IMR-90 (cell line): ENCODE results near the gene PAQR7. TPM values are rescaled to one million over a fixed set of nuclear protein-coding genes. Genes with fewer than 3 reads are reported as not detected.

Source experiments
- ATAC-seq: fragments of 200-7000 bp; cut with Tn5 transposase; 2 replicates; pipeline ENCODE4 v1.9.1; 2020; ENCODE audit warnings: low read depth, mild to moderate bottlenecking, moderate library complexity
- BruUV-seq: library from RNA; stranded (reverse); fragments of 400-500 nt; replicated peaks from 2 replicates; lab custom pipeline; 2021; lab: Mats Ljungman, UMichigan
- CTCF ChIA-PET: fragments of 300-600 bp; formaldehyde crosslinking; extraction: SDS; loops from one replicate; lab custom pipeline; 2021; ENCODE audit warnings: antibody characterized with exemption; lab: Yijun Ruan, JAX
- POLR2A ChIA-PET: fragments of 300-600 bp; sonication (Branson Sonifier 250); formaldehyde crosslinking; loops from one replicate; lab custom pipeline; 2022; ENCODE audit warnings: antibody characterized with exemption; ENCODE audit not compliant: unreplicated experiment; lab: Charles Lee
- DNase-seq: peaks from one replicate; pipeline ENCODE4 v3.0.0; 2013
- H2AFZ ChIP-seq: replicated peaks from 2 replicates; pipeline ENCODE3; 2013; ENCODE audit warnings: low read length, mild to moderate bottlenecking; ENCODE audit not compliant: poor library complexity
- H2AK5ac ChIP-seq: 2 replicates; pipeline ENCODE4 v1.6.1; 2013; ENCODE audit warnings: low read depth, low read length, inconsistent platforms
- H2AK9ac ChIP-seq: replicated peaks from 2 replicates; pipeline ENCODE3; 2013; ENCODE audit warnings: mild to moderate bottlenecking, low read depth, low read length, moderate library complexity; ENCODE audit not compliant: poor library complexity
- H2BK120ac ChIP-seq: 2 replicates; pipeline ENCODE4 v1.6.1; 2013; ENCODE audit warnings: low read depth, low read length, inconsistent platforms
- H2BK15ac ChIP-seq: 3 replicates; pipeline ENCODE4 v1.6.1; 2013; ENCODE audit warnings: low read depth, low read length, inconsistent platforms
- H2BK20ac ChIP-seq: 2 replicates; pipeline ENCODE4 v1.6.1; 2013; ENCODE audit warnings: low read depth, mild to moderate bottlenecking, inconsistent platforms, low read length, moderate library complexity
- H2BK5ac ChIP-seq: 2 replicates; pipeline ENCODE4 v1.6.1; 2013; ENCODE audit warnings: mild to moderate bottlenecking, low read depth, low read length, inconsistent platforms; ENCODE audit not compliant: poor library complexity, severe bottlenecking
- H3K14ac ChIP-seq: replicated peaks from 2 replicates; pipeline ENCODE4 v1.6.1; 2013; ENCODE audit warnings: low read depth, low read length, inconsistent platforms
- H3K18ac ChIP-seq: 2 replicates; pipeline ENCODE4 v1.6.1; 2013; ENCODE audit warnings: low read depth, low read length, control low read depth
- H3K23ac ChIP-seq: 2 replicates; pipeline ENCODE4 v1.6.1; 2013; ENCODE audit warnings: low read depth, low read length, inconsistent platforms
- H3K27ac ChIP-seq: 2 replicates; pipeline ENCODE4 v1.5.1; 2013; ENCODE audit warnings: mild to moderate bottlenecking, control low read depth, low read length; ENCODE audit not compliant: insufficient read depth
- H3K27me3 ChIP-seq: 2 replicates; pipeline ENCODE4 v1.6.1; 2013; ENCODE audit warnings: low read length; ENCODE audit not compliant: control insufficient read depth, insufficient read depth
- H3K36me3 ChIP-seq: 2 replicates; pipeline ENCODE4 v1.6.1; 2013; ENCODE audit warnings: low read length, mixed read lengths; ENCODE audit not compliant: control insufficient read depth, insufficient read depth
- H3K4ac ChIP-seq: 2 replicates; pipeline ENCODE4 v1.6.1; 2013; ENCODE audit warnings: low read depth, low read length, inconsistent platforms
- H3K4me1 ChIP-seq: 2 replicates; pipeline ENCODE4 v1.6.1; 2013; ENCODE audit warnings: low read length, mixed read lengths; ENCODE audit not compliant: control insufficient read depth, insufficient read depth
- H3K4me2 ChIP-seq: 2 replicates; pipeline ENCODE4 v1.6.1; 2013; ENCODE audit warnings: low read depth, mild to moderate bottlenecking, control low read depth, low read length, moderate library complexity
- H3K4me3 ChIP-seq: 2 replicates; pipeline ENCODE4 v1.5.1; 2013; ENCODE audit warnings: low read depth, mild to moderate bottlenecking, control low read depth, low read length, moderate library complexity; ENCODE audit not compliant: insufficient read depth
- H3K56ac ChIP-seq: 2 replicates; pipeline ENCODE4 v1.6.1; 2013; ENCODE audit warnings: low read length, inconsistent platforms; ENCODE audit not compliant: insufficient read depth; ENCODE audit errors: extremely low read depth
- H3K79me1 ChIP-seq, 2 experiments: 2 replicates each; pipeline ENCODE4 v1.6.1; 2013; ENCODE audit warnings: low read length in 2 of 2, inconsistent platforms in 1 of 2, low read depth in 1 of 2
- H3K9ac ChIP-seq: 2 replicates; pipeline ENCODE4 v1.6.1; 2013; ENCODE audit warnings: low read depth, low read length, control low read depth
- H3K9me1 ChIP-seq: 2 replicates; pipeline ENCODE4 v1.6.1; 2013; ENCODE audit warnings: low read length, inconsistent platforms; ENCODE audit not compliant: insufficient read depth
- H3K9me3 ChIP-seq: 2 replicates; pipeline ENCODE4 v1.6.1; 2013; ENCODE audit warnings: low read length; ENCODE audit not compliant: control insufficient read depth, insufficient read depth
- H4K20me1 ChIP-seq: 2 replicates; pipeline ENCODE4 v1.6.1; 2013; ENCODE audit warnings: low read length, inconsistent platforms; ENCODE audit not compliant: insufficient read depth
- H4K5ac ChIP-seq: 2 replicates; pipeline ENCODE4 v1.6.1; 2013; ENCODE audit warnings: mild to moderate bottlenecking, low read depth, low read length, control low read depth
- H4K8ac ChIP-seq, 2 experiments: 2 replicates each; pipeline ENCODE4 v1.6.1; 2013; ENCODE audit warnings: low read depth in 2 of 2, low read length in 2 of 2, control low read depth in 1 of 2, inconsistent platforms in 1 of 2
- H4K91ac ChIP-seq: 2 replicates; pipeline ENCODE4 v1.6.1; 2013; ENCODE audit warnings: low read depth, low read length, inconsistent platforms; ENCODE audit not compliant: insufficient read depth
- BHLHE40 ChIP-seq: fragments of 150-350 bp; IDR thresholded peaks from 2 replicates; pipeline ENCODE4 v1.6.1; 2016; ENCODE audit warnings: mild to moderate bottlenecking, low read depth, low read length
- CEBPB ChIP-seq: IDR thresholded peaks from 2 replicates; pipeline ENCODE4 v1.6.1; 2012; ENCODE audit warnings: low read depth, low read length, improper control_type of control experiment
- CHD1 ChIP-seq: IDR thresholded peaks from 2 replicates; pipeline ENCODE4 v1.6.1; 2012; ENCODE audit warnings: low read depth, low read length, improper control_type of control experiment
- CTCF ChIP-seq: conservative IDR thresholded peaks from 2 replicates; pipeline ENCODE4 v1.5.1; 2012; ENCODE audit warnings: mild to moderate bottlenecking, low read depth, low read length, improper control_type of control experiment
- FOS ChIP-seq: fragments of 150-350 bp; IDR thresholded peaks from 2 replicates; pipeline ENCODE4 v1.6.1; 2016; ENCODE audit warnings: low read depth, low read length
- MAFK ChIP-seq: IDR thresholded peaks from 2 replicates; pipeline ENCODE4 v1.6.1; 2012; ENCODE audit warnings: low read depth, low read length, improper control_type of control experiment
- MAZ ChIP-seq: IDR thresholded peaks from 2 replicates; pipeline ENCODE4 v1.6.1; 2012; ENCODE audit warnings: low read depth, mild to moderate bottlenecking, low read length, improper control_type of control experiment, moderate library complexity, borderline replicate concordance
- MXI1 ChIP-seq: IDR thresholded peaks from 2 replicates; pipeline ENCODE4 v1.6.1; 2012; ENCODE audit warnings: low read depth, mild to moderate bottlenecking, low read length, moderate library complexity, borderline replicate concordance
- NFE2L2 ChIP-seq: fragments of 150-350 bp; IDR thresholded peaks from 2 replicates; pipeline ENCODE4 v1.6.1; 2016; ENCODE audit warnings: low read depth, mild to moderate bottlenecking, low read length
- POLR2A ChIP-seq: IDR thresholded peaks from 2 replicates; pipeline ENCODE4 v1.6.1; 2012; ENCODE audit warnings: mild to moderate bottlenecking, low read depth, low read length
- RAD21 ChIP-seq: IDR thresholded peaks from 2 replicates; pipeline ENCODE4 v1.6.1; 2012; ENCODE audit warnings: low read length, improper control_type of control experiment
- RCOR1 ChIP-seq: IDR thresholded peaks from 2 replicates; pipeline ENCODE4 v1.6.1; 2012; ENCODE audit warnings: mild to moderate bottlenecking, low read length, improper control_type of control experiment; ENCODE audit not compliant: insufficient replicate concordance
- RFX5 ChIP-seq: IDR thresholded peaks from 2 replicates; pipeline ENCODE4 v1.8.0; 2012; ENCODE audit warnings: low read depth, mild to moderate bottlenecking, low read length, moderate library complexity
- SMC3 ChIP-seq: fragments of 150-350 bp; IDR thresholded peaks from 2 replicates; pipeline ENCODE4 v1.6.1; 2016; ENCODE audit warnings: low read depth, mild to moderate bottlenecking, antibody characterized with exemption, low read length, moderate library complexity
- WGBS, 2 experiments: methylation state at CpG; one replicate each; pipeline versions ENCODE4 v1.1.5 to v1.1.7; 2013; ENCODE audit warnings: missing lambda C conversion rate in 2 of 2; ENCODE audit not compliant: insufficient read length in 1 of 2; ENCODE audit errors: extremely low coverage in 2 of 2; 5-methylcytosine and 5-hydroxymethylcytosine counted together
- dilution Hi-C: fragments of 300-500 bp; cut with HindIII; formaldehyde crosslinking; loops from one replicate; pipeline ENCODE4 v1.14.3; 2018; ENCODE audit warnings: low sequenced_read_pairs; ENCODE audit not compliant: unreplicated experiment
- in situ Hi-C: fragments of 300-500 bp; cut with MboI; formaldehyde crosslinking; loops from 3 replicates; pipeline ENCODE4 v1.14.3; 2019; ENCODE audit warnings: low sequenced_read_pairs, inconsistent platforms, mixed read lengths
- intact Hi-C: fragments of 100-400 bp; cut with micrococcal nuclease; formaldehyde crosslinking; loops from 2 replicates; pipeline ENCODE4 v1.10.0; 2022
- polyA plus RNA-seq, 3 experiments: library from polyadenylated mRNA; depleted of rRNA; stranded (reverse); fragments of >200 nt; gene quantifications; 2 replicates each; pipeline ENCODE4 v1.2.3, GENCODE V29; 2012; ENCODE audit warnings: low replicate concordance in 1 of 3
- total RNA-seq: library from RNA; depleted of rRNA; stranded (reverse); fragments of >200 nt; gene quantifications from 2 replicates; pipeline ENCODE4 v1.2.3, GENCODE V29; 2012
- TF ChIP-seq, protein P1 (sequence below): fragments of 150-350 bp; IDR thresholded peaks from 2 replicates; pipeline ENCODE4 v1.6.1; 2017; ENCODE audit warnings: mild to moderate bottlenecking, antibody characterized with exemption, low read length, low read depth
- TF ChIP-seq, protein P2 (sequence below): fragments of 150-350 bp; IDR thresholded peaks from 2 replicates; pipeline ENCODE4 v1.6.1; 2016; ENCODE audit warnings: low read depth, mild to moderate bottlenecking, low read length, moderate library complexity, borderline replicate concordance

Gene PAQR7
- total and polyA plus RNA-seq, 2 of the 4 experiments (the other 2 are of a cell fraction), result 9.0 to 12.9 TPM

GRCh38 chr1:25900219-25900618 is 24.7 kb upstream of the PAQR7 start:
- Histone ChIP-seq H3K18ac (no peak overlapping the region), H3K4me3 (no peak overlapping the region), H3K4me1 (peaks cover 17% of the 10 kb centered on the region), H3K9ac (no peak overlapping the region), H3K14ac (no peak overlapping the region), H3K56ac (no peak overlapping the region), H4K20me1 (peaks cover 10% of the 10 kb centered on the region; the same call in 1 of the 2 replicates), H2BK15ac (no peak overlapping the region), H2BK5ac (no peak overlapping the region), H4K91ac (no peak overlapping the region), H2AK5ac (no peak overlapping the region), H2BK20ac (no peak overlapping the region), H2AFZ (no peak overlapping the region), H3K4me2 (no peak overlapping the region), H3K9me3 (no peaks in the 10 kb centered on the region), H3K23ac (no peak overlapping the region), H2AK9ac (no peak overlapping the region), H3K9me1 (peaks cover 11% of the 10 kb centered on the region), H3K79me1 (peaks cover 30 to 62% of the 10 kb centered on the region in 2 experiments), H4K8ac (no peak overlapping the region), H4K5ac (no peak overlapping the region), H3K36me3 (peaks cover 38% of the 10 kb centered on the region), H3K4ac (no peak overlapping the region), H3K27ac (no peak overlapping the region), H2BK120ac (no peak overlapping the region), H3K27me3 (no peaks in the 10 kb centered on the region)
- TF ChIP-seq POLR2A, result no peak
- TF ChIP-seq, protein P1, sequence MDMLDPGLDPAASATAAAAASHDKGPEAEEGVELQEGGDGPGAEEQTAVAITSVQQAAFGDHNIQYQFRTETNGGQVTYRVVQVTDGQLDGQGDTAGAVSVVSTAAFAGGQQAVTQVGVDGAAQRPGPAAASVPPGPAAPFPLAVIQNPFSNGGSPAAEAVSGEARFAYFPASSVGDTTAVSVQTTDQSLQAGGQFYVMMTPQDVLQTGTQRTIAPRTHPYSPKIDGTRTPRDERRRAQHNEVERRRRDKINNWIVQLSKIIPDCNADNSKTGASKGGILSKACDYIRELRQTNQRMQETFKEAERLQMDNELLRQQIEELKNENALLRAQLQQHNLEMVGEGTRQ, result no peak
- TF ChIP-seq CTCF, result no peak
- TF ChIP-seq, protein P2, sequence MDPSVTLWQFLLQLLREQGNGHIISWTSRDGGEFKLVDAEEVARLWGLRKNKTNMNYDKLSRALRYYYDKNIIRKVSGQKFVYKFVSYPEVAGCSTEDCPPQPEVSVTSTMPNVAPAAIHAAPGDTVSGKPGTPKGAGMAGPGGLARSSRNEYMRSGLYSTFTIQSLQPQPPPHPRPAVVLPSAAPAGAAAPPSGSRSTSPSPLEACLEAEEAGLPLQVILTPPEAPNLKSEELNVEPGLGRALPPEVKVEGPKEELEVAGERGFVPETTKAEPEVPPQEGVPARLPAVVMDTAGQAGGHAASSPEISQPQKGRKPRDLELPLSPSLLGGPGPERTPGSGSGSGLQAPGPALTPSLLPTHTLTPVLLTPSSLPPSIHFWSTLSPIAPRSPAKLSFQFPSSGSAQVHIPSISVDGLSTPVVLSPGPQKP, result no peak
- no peak for TF ChIP-seq MAFK
- no peak for TF ChIP-seq RAD21
- TF ChIP-seq MAZ, result no peak
- no peak for TF ChIP-seq CHD1
- no peak for TF ChIP-seq FOS
- no peak for TF ChIP-seq BHLHE40
- no peak for TF ChIP-seq SMC3
- TF ChIP-seq CEBPB, result no peak
- TF ChIP-seq RFX5, result no peak
- TF ChIP-seq NFE2L2, result no peak
- no peak for TF ChIP-seq RCOR1
- TF ChIP-seq MXI1, result no peak
- 86% methylated on average over 4 of the region's 5 CpGs; no CpG with 5 or more reads in 1 of the 2 experiments for WGBS, 2 experiments
- in situ Hi-C loops (no loop called here), dilution Hi-C loops (no loop called here), intact Hi-C loops (no loop called here)
- no peak for ATAC-seq
- CTCF ChIA-PET, result interaction anchor here (1.3 kb wide), 1 partner anchor 98 kb away, joined by 5 read pairs; the partner anchor contains the start of gene PAFAH2
- POLR2A ChIA-PET, result no interaction called here
- BruUV-seq, result no TSS peak
- DNase-seq, result no peak
